Adrenal gland (tissue), 12 donors: Measurements from ENCODE around the gene ILK. TPM values are rescaled to one million over a fixed set of nuclear protein-coding genes. Genes with fewer than 3 reads are reported as not detected.
A peak's percentile ranks its signal among the peaks of the same experiment; 100 is the strongest.

Source experiments
- DNase-seq, 7 donors: peaks; one replicate each; pipeline ENCODE4 v3.0.0-alpha.2; 2019 to 2020
- H3K27ac ChIP-seq, 5 donors: fragments of 200-600 bp; sonication (generic) in 4 of 5; 1 replicate in 3 of 5; 2 replicates in 2 of 5; pipeline versions ENCODE4 v1.5.1 to v1.8.0; 2016 to 2020; ENCODE audit warnings: mild to moderate bottlenecking in 1 of 5
- H3K27me3 ChIP-seq: fragments of 200-600 bp; 2 replicates; pipeline ENCODE4 v1.8.0; 2021
- H3K36me3 ChIP-seq, 2 donors: fragments of 200-600 bp; replicated peaks in 1 of 2; 1 replicate in 1 of 2; 2 replicates in 1 of 2; pipeline versions ENCODE4 v1.5.1 to v1.8.0; 2018 to 2022
- H3K4me1 ChIP-seq, 2 donors: fragments of 200-600 bp; replicated peaks in 1 of 2; 1 replicate in 1 of 2; 2 replicates in 1 of 2; pipeline versions ENCODE4 v1.5.1 to v1.8.0; 2018 to 2021
- H3K4me3 ChIP-seq, 4 donors: fragments of 200-600 bp; sonication (generic) in 3 of 4; one replicate each; pipeline ENCODE4 v1.5.1; 2016 to 2018
- H3K9me3 ChIP-seq, 3 donors: fragments of 200-600 bp; sonication (generic) in 1 of 3; replicated peaks in 1 of 3; 1 replicate in 2 of 3; 2 replicates in 1 of 3; pipeline versions ENCODE4 v1.5.1 to v1.8.0; 2016 to 2021
- POLR2A ChIP-seq, 2 donors: fragments of 450-650 bp; IDR thresholded peaks; one replicate each; pipeline ENCODE4 v1.6.1; 2017; ENCODE audit warnings: antibody characterized with exemption in 2 of 2, mild to moderate bottlenecking in 2 of 2, moderate library complexity in 1 of 2
- WGBS, 4 donors: extraction: QIAGEN DNeasy Blood & Tissue Kit in 2 of 4; methylation state at CpG; one replicate each; pipeline versions ENCODE4 v1.1.5 to v1.1.7; 2013 to 2017; 5-methylcytosine and 5-hydroxymethylcytosine counted together
- intact Hi-C, 2 donors: fragments of 100-400 bp; cut with DNase I; formaldehyde crosslinking; loops; one replicate each; pipeline versions ENCODE4 v1.14.1 to v1.15.0; 2022 to 2023
- polyA plus RNA-seq, 3 donors: library from polyadenylated mRNA; stranded (reverse); fragments of 200-250 nt in 2 of 3; fragments of 350-450 nt in 1 of 3; fragmentation: Illumina TruSeq in 1 of 3; extraction: RNeasy Lipid Tissue Mini Kit (QIAGEN cat#74804) in 1 of 3; gene quantifications; one replicate each; pipeline ENCODE4 v1.2.3, GENCODE V29; 2013 to 2014
- total RNA-seq, 9 donors: library from RNA; depleted of rRNA in 4 of 9; stranded (reverse); fragments of >200 nt in 4 of 9; fragments of 120-200 nt in 1 of 9; fragmentation: NEBNext Ultra II Directional in 1 of 9; extraction: Animal tissue kit (Norgen Biotek cat#: 25700) in 1 of 9; gene quantifications; one replicate each; pipeline versions ENCODE4 v1.1.0 to v1.2.4, GENCODE V29; 2013 to 2023
- TF ChIP-seq, protein P1 (sequence below), 6 experiments: fragments of 450-650 bp in 4 of 6; fragments of 200-600 bp in 2 of 6; sonication (generic) in 1 of 6; IDR thresholded peaks; 1 replicate in 5 of 6; 2 replicates in 1 of 6; pipeline versions ENCODE4 v1.5.1 to v1.8.0; 2016 to 2021; ENCODE audit warnings: antibody characterized with exemption in 6 of 6, mild to moderate bottlenecking in 2 of 6, moderate library complexity in 1 of 6
- donor health status: healthy with polysubstance abuse.
- donor health status: Bipolar disorder and iron deficiency.
- donor health status: DM: yes; HTN: yes; CAD: no.
- donor health status: DM: no; HTN: no; CAD: no.
- donor health status: DM: no; HTN: no; CAD: no.
- donor health status: DM: yes; HTN: yes; CAD: no.

Gene ILK
- total and polyA plus RNA-seq, 12 donors, result 99.1 to 191 (median 153) TPM

DNA sequence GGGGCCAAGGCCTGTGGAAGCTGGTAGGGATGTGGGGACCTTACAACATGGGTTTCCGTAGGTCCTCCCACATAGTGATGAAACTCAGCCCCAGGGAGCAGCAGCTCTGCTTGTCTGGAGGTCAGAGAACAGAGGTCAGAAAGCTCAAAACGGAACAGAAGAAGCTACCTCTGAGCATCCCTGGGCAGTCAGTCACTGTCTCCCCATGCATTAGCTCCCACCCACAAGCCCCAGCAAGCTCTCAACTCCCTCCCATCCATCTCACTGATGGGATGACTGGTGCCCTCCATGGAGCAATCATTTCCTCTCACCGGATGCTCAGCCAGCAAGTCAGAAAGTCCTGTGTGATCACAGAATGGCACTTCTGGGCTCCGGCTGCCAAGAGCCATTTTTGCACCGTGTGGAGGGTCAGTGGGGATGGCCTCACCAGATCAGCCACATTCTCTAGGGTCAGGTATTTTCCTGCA, 13.8 kb downstream of the ILK start:
- peaks cover 15 to 31% of the 10 kb centered on the region in 2 donors for H3K4me1 ChIP-seq
- DNase-seq, result peak in 1 of 7 donors; percentile 54
- H3K36me3 ChIP-seq, result peaks cover 0 to 24% of the 10 kb centered on the region in 2 donors
- no peaks in the 10 kb centered on the region for H3K9me3 ChIP-seq
- 66 to 86% (median 69%) methylated on average over 5 of the region's 5 CpGs for WGBS, 4 donors
- TF ChIP-seq, protein P1, sequence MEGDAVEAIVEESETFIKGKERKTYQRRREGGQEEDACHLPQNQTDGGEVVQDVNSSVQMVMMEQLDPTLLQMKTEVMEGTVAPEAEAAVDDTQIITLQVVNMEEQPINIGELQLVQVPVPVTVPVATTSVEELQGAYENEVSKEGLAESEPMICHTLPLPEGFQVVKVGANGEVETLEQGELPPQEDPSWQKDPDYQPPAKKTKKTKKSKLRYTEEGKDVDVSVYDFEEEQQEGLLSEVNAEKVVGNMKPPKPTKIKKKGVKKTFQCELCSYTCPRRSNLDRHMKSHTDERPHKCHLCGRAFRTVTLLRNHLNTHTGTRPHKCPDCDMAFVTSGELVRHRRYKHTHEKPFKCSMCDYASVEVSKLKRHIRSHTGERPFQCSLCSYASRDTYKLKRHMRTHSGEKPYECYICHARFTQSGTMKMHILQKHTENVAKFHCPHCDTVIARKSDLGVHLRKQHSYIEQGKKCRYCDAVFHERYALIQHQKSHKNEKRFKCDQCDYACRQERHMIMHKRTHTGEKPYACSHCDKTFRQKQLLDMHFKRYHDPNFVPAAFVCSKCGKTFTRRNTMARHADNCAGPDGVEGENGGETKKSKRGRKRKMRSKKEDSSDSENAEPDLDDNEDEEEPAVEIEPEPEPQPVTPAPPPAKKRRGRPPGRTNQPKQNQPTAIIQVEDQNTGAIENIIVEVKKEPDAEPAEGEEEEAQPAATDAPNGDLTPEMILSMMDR (IDR thresholded peaks at IDR 0.05), result no peak
- TF ChIP-seq POLR2A (IDR thresholded peaks at IDR 0.05), result no peak
- no peaks in the 10 kb centered on the region for H3K27me3 ChIP-seq
- H3K4me3 ChIP-seq, result peak overlapping the region in 1 of 4 donors; percentile 64
- intact Hi-C loops, result no loop called here
- H3K27ac ChIP-seq, result peak overlapping the region in 4 of 5 donors; percentile 78 to 99 (median 92)

- Histone ChIP-seq H3K9me3 (no peaks in the 10 kb centered on the region), H3K4me1 (peaks cover 6 to 21% of the 10 kb centered on the region in 2 donors), H3K36me3 (peaks cover 0 to 24% of the 10 kb centered on the region in 2 donors), H3K27ac (peak overlapping the region; percentile 27 to 99 (median 90)), H3K27me3 (no peaks in the 10 kb centered on the region), H3K4me3 (peak overlapping the region; percentile 2 to 65 (median 57))
- intact Hi-C loops, result no loop called here
- peak; percentile 71 to 89 (median 86) for DNase-seq
- TF ChIP-seq, protein P1 (IDR thresholded peaks at IDR 0.05), result no peak
- peak in 1 of 2 donors; percentile 83 for TF ChIP-seq POLR2A (IDR thresholded peaks at IDR 0.05)
- 5 to 8% (median 6%) methylated on average over 13 to 15 of the region's 15 CpGs for WGBS, 4 donors
These were observed 14.8 kb downstream of the ILK start for GRCh38 chr11:6618117-6619003.

- DNase-seq, result peak; percentile 94 to 98 (median 95)
- intact Hi-C loops, result no loop called here
These were observed 15.6 kb downstream of the ILK start, which contains the start of gene TPP1 for GRCh38 chr11:6619004-6619745. TPP1 (minus strand) TSS chr11:6619422; CDS start chr11:6619400, 22 bp downstream.

More at GRCh38 chr11:6619004-6619745, 15.6 kb downstream of the ILK start, which contains the start of gene TPP1:
- H3K9me3 ChIP-seq, result no peaks in the 10 kb centered on the region
- H3K4me1 ChIP-seq, result peaks cover 6 to 19% of the 10 kb centered on the region in 2 donors
- TF ChIP-seq POLR2A (IDR thresholded peaks at IDR 0.05), result peak in 1 of 2 donors; percentile 90
- TF ChIP-seq, protein P1 (IDR thresholded peaks at IDR 0.05), result no peak
- H3K27ac ChIP-seq, result peak within 1 kb of the TSS; percentile 27 to 99 (median 90)
- 0 to 2% (median 0%) methylated on average over 12 to 16 of the region's 16 CpGs for WGBS, 4 donors
- H3K4me3 ChIP-seq, result peak within 1 kb of the TSS; percentile 2 to 65 (median 57)
- H3K27me3 ChIP-seq, result no peaks in the 10 kb centered on the region
- H3K36me3 ChIP-seq, result peaks cover 0 to 24% of the 10 kb centered on the region in 2 donors
